ENCODE measurements around the gene TOMT.

GRCh38 chr11:72150882-72151281 lies 45.2 kb downstream of the TOMT start:
- no peak for TF ChIP-seq POLR2A (IDR thresholded peaks at IDR 0.05)
- TF ChIP-seq, protein P1, sequence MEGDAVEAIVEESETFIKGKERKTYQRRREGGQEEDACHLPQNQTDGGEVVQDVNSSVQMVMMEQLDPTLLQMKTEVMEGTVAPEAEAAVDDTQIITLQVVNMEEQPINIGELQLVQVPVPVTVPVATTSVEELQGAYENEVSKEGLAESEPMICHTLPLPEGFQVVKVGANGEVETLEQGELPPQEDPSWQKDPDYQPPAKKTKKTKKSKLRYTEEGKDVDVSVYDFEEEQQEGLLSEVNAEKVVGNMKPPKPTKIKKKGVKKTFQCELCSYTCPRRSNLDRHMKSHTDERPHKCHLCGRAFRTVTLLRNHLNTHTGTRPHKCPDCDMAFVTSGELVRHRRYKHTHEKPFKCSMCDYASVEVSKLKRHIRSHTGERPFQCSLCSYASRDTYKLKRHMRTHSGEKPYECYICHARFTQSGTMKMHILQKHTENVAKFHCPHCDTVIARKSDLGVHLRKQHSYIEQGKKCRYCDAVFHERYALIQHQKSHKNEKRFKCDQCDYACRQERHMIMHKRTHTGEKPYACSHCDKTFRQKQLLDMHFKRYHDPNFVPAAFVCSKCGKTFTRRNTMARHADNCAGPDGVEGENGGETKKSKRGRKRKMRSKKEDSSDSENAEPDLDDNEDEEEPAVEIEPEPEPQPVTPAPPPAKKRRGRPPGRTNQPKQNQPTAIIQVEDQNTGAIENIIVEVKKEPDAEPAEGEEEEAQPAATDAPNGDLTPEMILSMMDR (IDR thresholded peaks at IDR 0.05) = no peak

Data from suprapubic skin (tissue), 3 donors.